Stomach (tissue), 9 donors: ENCODE results near the gene IGSF8. TPM values are rescaled to one million over a fixed set of nuclear protein-coding genes. Genes with fewer than 3 reads are reported as not detected.

Experiments
- DNase-seq, 2 donors: peaks; one replicate each; pipeline versions ENCODE4 v3.0.0 to v3.0.0-alpha.2; 2013 to 2019
- H3K27ac ChIP-seq, 5 donors: fragments of 200-600 bp in 4 of 5; sonication (generic) in 4 of 5; one replicate each; pipeline ENCODE4 v1.5.1; 2013 to 2019; ENCODE audit warnings: mild to moderate bottlenecking in 1 of 5, moderate library complexity in 1 of 5
- H3K27me3 ChIP-seq, 3 donors: fragments of 200-600 bp; sonication (generic); one replicate each; pipeline ENCODE4 v1.5.1; 2017 to 2019; ENCODE audit warnings: mixed run types in 1 of 3
- H3K36me3 ChIP-seq, 4 donors: fragments of 200-600 bp; sonication (generic); 1 replicate in 3 of 4; 2 replicates in 1 of 4; pipeline ENCODE4 v1.5.1; 2016 to 2019
- H3K4me1 ChIP-seq, 4 donors: fragments of 200-600 bp; sonication (generic); one replicate each; pipeline ENCODE4 v1.5.1; 2016 to 2019
- H3K4me3 ChIP-seq, 4 donors: fragments of 200-600 bp; sonication (generic) in 3 of 4; one replicate each; pipeline ENCODE4 v1.5.1; 2016 to 2019; ENCODE audit warnings: mild to moderate bottlenecking in 1 of 4
- H3K9me3 ChIP-seq, 4 donors: fragments of 200-600 bp; sonication (generic); one replicate each; pipeline ENCODE4 v1.5.1; 2016 to 2019
- CTCF ChIP-seq, 7 experiments: fragments of 450-650 bp in 4 of 7; fragments of 200-600 bp in 3 of 7; sonication (generic) in 3 of 7; IDR thresholded peaks; one replicate each; pipeline ENCODE4 v1.5.1; 2016 to 2019; ENCODE audit warnings: antibody characterized with exemption in 7 of 7, control low read depth in 2 of 7, mild to moderate bottlenecking in 1 of 7
- EP300 ChIP-seq: sonication (generic); formaldehyde crosslinking; IDR thresholded peaks from one replicate; pipeline ENCODE4 v1.6.1; 2017; ENCODE audit warnings: antibody characterized with exemption
- POLR2A ChIP-seq, 4 donors: fragments of 450-650 bp; IDR thresholded peaks; one replicate each; pipeline ENCODE4 v1.6.1; 2016; ENCODE audit warnings: antibody characterized with exemption in 4 of 4, control low read depth in 2 of 4, mild to moderate bottlenecking in 1 of 4, moderate library complexity in 1 of 4
- POLR2AphosphoS5 ChIP-seq, 3 donors: sonication (generic); formaldehyde crosslinking; IDR thresholded peaks; one replicate each; pipeline ENCODE4 v1.6.1; 2016; ENCODE audit warnings: antibody characterized with exemption in 3 of 3
- WGBS, 5 donors: extraction: QIAGEN DNeasy Blood & Tissue Kit in 3 of 5; methylation state at CpG; one replicate each; pipeline versions ENCODE4 v1.1.5 to v1.1.7; 2013 to 2018; 5-methylcytosine and 5-hydroxymethylcytosine counted together
- intact Hi-C: fragments of 100-400 bp; cut with DNase I; formaldehyde crosslinking; loops from one replicate; pipeline ENCODE4 v1.15.1; 2023; ENCODE audit warnings: low total_unique reads
- polyA plus RNA-seq, 3 donors: library from polyadenylated mRNA; stranded (reverse); fragments of 200-250 nt; gene quantifications; one replicate each; pipeline ENCODE4 v1.2.3, GENCODE V29; 2013
- total RNA-seq, 5 donors: library from RNA; depleted of rRNA; stranded (reverse); fragments of >200 nt; gene quantifications; one replicate each; pipeline versions ENCODE4 v1.1.0 to v1.2.3, GENCODE V29; 2014 to 2016
- donor health status: healthy with polysubstance abuse.
- donor health status: Bipolar disorder and iron deficiency.
- donor health status: healthy.

IGSF8 gene
- total and polyA plus RNA-seq, 8 donors = 4.7 to 65.2 (median 14.8) TPM

- intact Hi-C loops = loop anchor here (10.0 kb wide), 1 partner anchor 57 kb away; no protein-coding TSS in a partner anchor
- Histone ChIP-seq H3K27me3 (peaks cover 0 to 30% (median 15%) of the 10 kb centered on the region in 3 donors), H3K4me1 (peaks cover 0 to 56% (median 23%) of the 10 kb centered on the region in 4 donors), H3K36me3 (peaks cover 0 to 11% (median 4%) of the 10 kb centered on the region in 4 donors), H3K27ac (peak overlapping the region in 3 of 5 donors; percentile 37 to 73 (median 73)), H3K4me3 (peak overlapping the region in 3 of 4 donors; percentile 31 to 43 (median 41)), H3K9me3 (no peaks in the 10 kb centered on the region)
- DNase-seq = peak; percentile 32 to 84
- 28 to 36% (median 31%) methylated on average over 8 of the region's 8 CpGs for WGBS, 5 donors
- no peak for TF ChIP-seq EP300
- no peak for TF ChIP-seq POLR2A (IDR thresholded peaks at IDR 0.05)
- TF ChIP-seq POLR2AphosphoS5 (IDR thresholded peaks at IDR 0.05) = peak in 1 of 3 donors; percentile 51
Observed at GRCh38 chr1:160117709-160118183, 19.3 kb upstream of the IGSF8 start.

GRCh38 chr1:160117300-160117699 lies 18.9 kb upstream of the IGSF8 start:
- peaks cover 0 to 30% (median 15%) of the 10 kb centered on the region in 3 donors for H3K27me3 ChIP-seq
- peak overlapping the region in 3 of 5 donors; percentile 37 to 73 (median 73) for H3K27ac ChIP-seq
- no peak for DNase-seq
- H3K4me3 ChIP-seq = peak overlapping the region in 3 of 4 donors; percentile 31 to 43 (median 41)
- H3K36me3 ChIP-seq = peaks cover 0 to 11% (median 4%) of the 10 kb centered on the region in 4 donors
- H3K4me1 ChIP-seq = peaks cover 0 to 56% (median 23%) of the 10 kb centered on the region in 4 donors
- intact Hi-C loops = loop anchor here (10.0 kb wide), 1 partner anchor 58 kb away; no protein-coding TSS in a partner anchor
- no peaks in the 10 kb centered on the region for H3K9me3 ChIP-seq
- TF ChIP-seq EP300 = no peak
- no peak for TF ChIP-seq POLR2A (IDR thresholded peaks at IDR 0.05)
- no peak for TF ChIP-seq CTCF (IDR thresholded peaks at IDR 0.05)
- TF ChIP-seq POLR2AphosphoS5 (IDR thresholded peaks at IDR 0.05) = no peak
- 6 to 20% (median 15%) methylated on average over 1 of the region's 1 CpG for WGBS, 5 donors

- intact Hi-C loops = loop anchor here (10.0 kb wide), 1 partner anchor 58 kb away; no protein-coding TSS in a partner anchor
- peak in 1 of 2 donors; percentile 59 for DNase-seq
- H3K9me3 ChIP-seq = no peaks in the 10 kb centered on the region
- H3K36me3 ChIP-seq = peaks cover 0 to 11% (median 4%) of the 10 kb centered on the region in 4 donors
- H3K27ac ChIP-seq = peak overlapping the region in 3 of 5 donors; percentile 60 to 73 (median 73)
- peaks cover 0 to 56% (median 23%) of the 10 kb centered on the region in 4 donors for H3K4me1 ChIP-seq
- peak overlapping the region in 3 of 4 donors; percentile 31 to 43 (median 41) for H3K4me3 ChIP-seq
- TF ChIP-seq POLR2AphosphoS5 (IDR thresholded peaks at IDR 0.05) = peak in 1 of 3 donors; percentile 11
- TF ChIP-seq POLR2A (IDR thresholded peaks at IDR 0.05) = no peak
- WGBS, 5 donors = 45 to 63% (median 61%) methylated on average over 9 to 12 of the region's 12 CpGs
- H3K27me3 ChIP-seq = peaks cover 0 to 30% (median 15%) of the 10 kb centered on the region in 3 donors
Observed at GRCh38 chr1:160116283-160117147, 18.1 kb upstream of the IGSF8 start.

GRCh38 chr1:160115545-160116282 lies 17.3 kb upstream of the IGSF8 start, which contains the start of gene ATP1A2:
Gene ATP1A2, plus strand, starts transcription at chr1:160115759. Its CDS starts 103 bp downstream, at chr1:160115862.
- intact Hi-C loops = loop anchor here (10.0 kb wide), 1 partner anchor 59 kb away; no protein-coding TSS in a partner anchor
- Histone ChIP-seq H3K4me3 (peak within 1 kb of the TSS in 3 of 4 donors; percentile 31 to 43 (median 41)), H3K27me3 (peaks cover 0 to 30% (median 15%) of the 10 kb centered on the region in 3 donors), H3K27ac (peak within 1 kb of the TSS in 3 of 5 donors; percentile 60 to 73 (median 73)), H3K36me3 (peaks cover 0 to 3% (median 0%) of the 10 kb centered on the region in 4 donors), H3K9me3 (no peaks in the 10 kb centered on the region), H3K4me1 (peaks cover 0 to 56% (median 23%) of the 10 kb centered on the region in 4 donors)
- TF ChIP-seq POLR2AphosphoS5 (IDR thresholded peaks at IDR 0.05) (no peak), EP300 (no peak), CTCF (IDR thresholded peaks at IDR 0.05) (no peak), POLR2A (IDR thresholded peaks at IDR 0.05) (no peak)
- peak in 1 of 2 donors; percentile 62 for DNase-seq
- WGBS, 5 donors = 17 to 30% (median 26%) methylated on average over 15 to 16 of the region's 16 CpGs
